ENCODE data around the gene UGT3A1.

DNA sequence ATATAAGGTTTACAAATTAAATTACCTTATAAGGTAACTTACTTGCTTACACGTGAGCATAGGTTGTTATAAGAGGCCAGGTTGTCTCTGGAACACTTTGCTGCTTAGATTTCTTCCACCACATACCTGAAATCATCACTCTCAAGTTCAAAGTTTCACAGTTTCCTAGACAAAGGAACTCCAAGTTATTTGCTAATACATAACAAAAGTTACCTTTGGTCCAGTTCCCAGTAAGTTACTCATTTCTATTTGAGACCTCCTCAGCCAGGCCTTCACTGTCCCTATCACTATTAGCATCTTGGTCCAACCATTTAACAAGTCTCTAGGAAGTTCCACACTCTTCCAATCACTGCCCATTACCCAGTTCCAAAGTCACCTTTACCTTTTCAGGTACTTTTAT, 18.5 kb upstream of the UGT3A1 start:
- TF ChIP-seq, protein P1, sequence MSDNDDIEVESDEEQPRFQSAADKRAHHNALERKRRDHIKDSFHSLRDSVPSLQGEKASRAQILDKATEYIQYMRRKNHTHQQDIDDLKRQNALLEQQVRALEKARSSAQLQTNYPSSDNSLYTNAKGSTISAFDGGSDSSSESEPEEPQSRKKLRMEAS (IDR thresholded peaks at IDR 0.05; ENCODE audit: insufficient read depth, insufficient read length), result no peak
- TF ChIP-seq CTCF (IDR thresholded peaks at IDR 0.05; ENCODE audit: extremely low read depth in 1 of 2, insufficient read depth in 1 of 2, low read depth in 1 of 2, low read length in 2 of 2) (no peak), POLR2AphosphoS5 (IDR thresholded peaks at IDR 0.05; ENCODE audit: insufficient read depth, low read depth, low read length) (no peak), POLR2A (IDR thresholded peaks at IDR 0.05; ENCODE audit: low read depth, low read length) (no peak), GATA2 (IDR thresholded peaks at IDR 0.05; ENCODE audit: insufficient read depth, insufficient read length, low read depth, low read length) (no peak), EZH2 (IDR thresholded peaks at IDR 0.05; ENCODE audit: borderline replicate concordance, low read depth, low read length, severe bottlenecking) (no peak), MYC (IDR thresholded peaks at IDR 0.05; ENCODE audit: low read depth, low read length) (no peak), FOS (IDR thresholded peaks at IDR 0.05; ENCODE audit: borderline replicate concordance, insufficient read depth, low read length) (no peak)

All from endothelial cell of umbilical vein (primary cell).